Measurements from ENCODE around the gene DNM3. TPM values are rescaled to one million over a fixed set of nuclear protein-coding genes. Genes with fewer than 3 reads are reported as not detected.

Gene DNM3
- total and polyA plus RNA-seq, 10 of the 15 experiments (the other 5 are each of a cell fraction or from before 2014, with no cell fraction given) = 0.03 to 1.5 (median 0.08) TPM; not detected in 3

GRCh38 chr1:172390683-172391551 is 549.6 kb downstream of the DNM3 start (continued):
- TF ChIP-seq, protein P1, sequence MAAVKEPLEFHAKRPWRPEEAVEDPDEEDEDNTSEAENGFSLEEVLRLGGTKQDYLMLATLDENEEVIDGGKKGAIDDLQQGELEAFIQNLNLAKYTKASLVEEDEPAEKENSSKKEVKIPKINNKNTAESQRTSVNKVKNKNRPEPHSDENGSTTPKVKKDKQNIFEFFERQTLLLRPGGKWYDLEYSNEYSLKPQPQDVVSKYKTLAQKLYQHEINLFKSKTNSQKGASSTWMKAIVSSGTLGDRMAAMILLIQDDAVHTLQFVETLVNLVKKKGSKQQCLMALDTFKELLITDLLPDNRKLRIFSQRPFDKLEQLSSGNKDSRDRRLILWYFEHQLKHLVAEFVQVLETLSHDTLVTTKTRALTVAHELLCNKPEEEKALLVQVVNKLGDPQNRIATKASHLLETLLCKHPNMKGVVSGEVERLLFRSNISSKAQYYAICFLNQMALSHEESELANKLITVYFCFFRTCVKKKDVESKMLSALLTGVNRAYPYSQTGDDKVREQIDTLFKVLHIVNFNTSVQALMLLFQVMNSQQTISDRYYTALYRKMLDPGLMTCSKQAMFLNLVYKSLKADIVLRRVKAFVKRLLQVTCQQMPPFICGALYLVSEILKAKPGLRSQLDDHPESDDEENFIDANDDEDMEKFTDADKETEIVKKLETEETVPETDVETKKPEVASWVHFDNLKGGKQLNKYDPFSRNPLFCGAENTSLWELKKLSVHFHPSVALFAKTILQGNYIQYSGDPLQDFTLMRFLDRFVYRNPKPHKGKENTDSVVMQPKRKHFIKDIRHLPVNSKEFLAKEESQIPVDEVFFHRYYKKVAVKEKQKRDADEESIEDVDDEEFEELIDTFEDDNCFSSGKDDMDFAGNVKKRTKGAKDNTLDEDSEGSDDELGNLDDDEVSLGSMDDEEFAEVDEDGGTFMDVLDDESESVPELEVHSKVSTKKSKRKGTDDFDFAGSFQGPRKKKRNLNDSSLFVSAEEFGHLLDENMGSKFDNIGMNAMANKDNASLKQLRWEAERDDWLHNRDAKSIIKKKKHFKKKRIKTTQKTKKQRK (IDR thresholded peaks at IDR 0.05; ENCODE audit: low read depth, low read length) = no peak
- TF ChIP-seq CREM (IDR thresholded peaks at IDR 0.05; ENCODE audit: low read depth) = 0 out of 2 replicates have a peak, but pooled peaks have one; percentile 25
- no peak for TF ChIP-seq WRNIP1 (IDR thresholded peaks at IDR 0.05; ENCODE audit: borderline replicate concordance, low read depth, low read length)
- no peak; the same call in 1 of the 2 replicates for TF ChIP-seq SMC3 (IDR thresholded peaks at IDR 0.05; ENCODE audit: borderline replicate concordance, low read length)
- TF ChIP-seq, protein P2, sequence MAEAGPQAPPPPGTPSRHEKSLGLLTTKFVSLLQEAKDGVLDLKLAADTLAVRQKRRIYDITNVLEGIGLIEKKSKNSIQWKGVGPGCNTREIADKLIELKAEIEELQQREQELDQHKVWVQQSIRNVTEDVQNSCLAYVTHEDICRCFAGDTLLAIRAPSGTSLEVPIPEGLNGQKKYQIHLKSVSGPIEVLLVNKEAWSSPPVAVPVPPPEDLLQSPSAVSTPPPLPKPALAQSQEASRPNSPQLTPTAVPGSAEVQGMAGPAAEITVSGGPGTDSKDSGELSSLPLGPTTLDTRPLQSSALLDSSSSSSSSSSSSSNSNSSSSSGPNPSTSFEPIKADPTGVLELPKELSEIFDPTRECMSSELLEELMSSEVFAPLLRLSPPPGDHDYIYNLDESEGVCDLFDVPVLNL (IDR thresholded peaks at IDR 0.05; ENCODE audit: low read depth, low read length) = no peak
- TF ChIP-seq IKZF2 (IDR thresholded peaks at IDR 0.05) = peak; percentile 57; a peak in 3 of 4 replicates
- 0 out of 2 replicates have a peak, but pooled peaks have one; percentile 51 for TF ChIP-seq STAT3 (IDR thresholded peaks at IDR 0.05; ENCODE audit: low read depth, low read length)
- no peak for TF ChIP-seq ZBED1 (IDR thresholded peaks at IDR 0.05; ENCODE audit: borderline replicate concordance)
- no peak for TF ChIP-seq KDM1A (IDR thresholded peaks at IDR 0.05; ENCODE audit: borderline replicate concordance)
- TF ChIP-seq RAD21 (IDR thresholded peaks at IDR 0.05; ENCODE audit: insufficient read depth, low read depth, low read length) = peak; percentile 34; the same call in 1 of the 2 replicates
- 0 out of 4 replicates have a peak, but pooled peaks of 1 of the 2 experiments have one; percentile 3 for TF ChIP-seq BHLHE40 (IDR thresholded peaks at IDR 0.05; ENCODE audit: borderline replicate concordance in 1 of 2, low read depth in 2 of 2, low read length in 1 of 2)
- no peak for TF ChIP-seq RB1 (IDR thresholded peaks at IDR 0.05; ENCODE audit: borderline replicate concordance)
- no peak for TF ChIP-seq NR2C1 (IDR thresholded peaks at IDR 0.05)
- TF ChIP-seq USF1 (IDR thresholded peaks at IDR 0.05; ENCODE audit: borderline replicate concordance, extremely low read length, insufficient read depth, low read depth, low read length) = no peak
- TF ChIP-seq CHD1 (IDR thresholded peaks at IDR 0.05; ENCODE audit: low read depth, low read length) = 0 out of 2 replicates have a peak, but pooled peaks have one; percentile 29
- TF ChIP-seq, protein P3, sequence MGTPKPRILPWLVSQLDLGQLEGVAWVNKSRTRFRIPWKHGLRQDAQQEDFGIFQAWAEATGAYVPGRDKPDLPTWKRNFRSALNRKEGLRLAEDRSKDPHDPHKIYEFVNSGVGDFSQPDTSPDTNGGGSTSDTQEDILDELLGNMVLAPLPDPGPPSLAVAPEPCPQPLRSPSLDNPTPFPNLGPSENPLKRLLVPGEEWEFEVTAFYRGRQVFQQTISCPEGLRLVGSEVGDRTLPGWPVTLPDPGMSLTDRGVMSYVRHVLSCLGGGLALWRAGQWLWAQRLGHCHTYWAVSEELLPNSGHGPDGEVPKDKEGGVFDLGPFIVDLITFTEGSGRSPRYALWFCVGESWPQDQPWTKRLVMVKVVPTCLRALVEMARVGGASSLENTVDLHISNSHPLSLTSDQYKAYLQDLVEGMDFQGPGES (IDR thresholded peaks at IDR 0.05) = no peak
- no peak for TF ChIP-seq SKIL (IDR thresholded peaks at IDR 0.05; ENCODE audit: low read depth, poor library complexity, severe bottlenecking)
- no peak for TF ChIP-seq RBBP5 (conservative IDR thresholded peaks at IDR 0.05)
- TF ChIP-seq SRF (IDR thresholded peaks at IDR 0.05; ENCODE audit: low read depth in 2 of 2, low read length in 2 of 2) = no peak

All from GM12878 (cell line).